GM12874 (cell line): Measurements from ENCODE around the gene PSMD8.

ENCODE experiments used
- CTCF ChIP-seq: IDR thresholded peaks from 2 replicates; pipeline ENCODE4 v1.5.1; 2011; ENCODE audit warnings: low read depth, mild to moderate bottlenecking, control low read depth, low read length, moderate library complexity; ENCODE audit not compliant: insufficient read depth

The PSMD8 gene

GRCh38 chr19:38422438-38422837 lies 48.1 kb downstream of the PSMD8 start:
- no peak for TF ChIP-seq CTCF

- TF ChIP-seq CTCF = no peak
These were observed 49.9 kb downstream of the PSMD8 start for GRCh38 chr19:38424272-38424671.

GRCh38 chr19:38425222-38425809 lies 50.9 kb downstream of the PSMD8 start:
- TF ChIP-seq CTCF = no peak

- no peak for TF ChIP-seq CTCF
These were observed 51.6 kb downstream of the PSMD8 start, which contains the start of gene RASGRP4 for GRCh38 chr19:38425810-38426466. RASGRP4 (minus strand) TSS chr19:38426219; CDS start chr19:38426091, 128 bp downstream.

- no peak for TF ChIP-seq CTCF
These were observed 54.9 kb downstream of the PSMD8 start for GRCh38 chr19:38429055-38429810.

- TF ChIP-seq CTCF = no peak
These were observed 55.4 kb downstream of the PSMD8 start for GRCh38 chr19:38429811-38430156.

- TF ChIP-seq CTCF = no peak
These were observed 56.6 kb downstream of the PSMD8 start for GRCh38 chr19:38430931-38431330.
